A673 (cell line): ENCODE measurements around the gene PAK3.

ENCODE experiments used
- CTCF ChIP-seq: fragments of 300-800, 200-600 bp; sonication (generic); conservative IDR thresholded peaks from 2 replicates; pipeline ENCODE4 v1.5.1; 2017; ENCODE audit warnings: low read depth, mild to moderate bottlenecking, antibody characterized with exemption, low read length, moderate library complexity, mixed read lengths
- EZH2 ChIP-seq: fragments of 200-600 bp; sonication (generic); IDR thresholded peaks from 2 replicates; pipeline ENCODE4 v1.6.1; 2017; ENCODE audit warnings: borderline replicate concordance, low read depth, mild to moderate bottlenecking, mixed read lengths, antibody characterized with exemption, low read length; ENCODE audit not compliant: poor library complexity, severe bottlenecking

GRCh38 chrX:111164728-111165127 is 68.7 kb downstream of the PAK3 start:
- TF ChIP-seq CTCF (peak; percentile 57), EZH2 (no peak)
